Measurements from ENCODE around the gene NRXN3. TPM values are rescaled to one million over a fixed set of nuclear protein-coding genes. Genes with fewer than 3 reads are reported as not detected.

NRXN3 gene
- total RNA-seq, 1 donor, result 2.5 TPM

GRCh38 chr14:79248126-79248525, 1078.0 kb downstream of the NRXN3 start:
- H3K27me3 ChIP-seq (ENCODE audit: insufficient read depth, low read length), result no peaks in the 10 kb centered on the region
- no peak overlapping the region for H2AFZ ChIP-seq (ENCODE audit: low read length)
- H4K20me1 ChIP-seq (ENCODE audit: insufficient read depth, low read length), result no peaks in the 10 kb centered on the region
- no peak overlapping the region for H3K4me2 ChIP-seq (ENCODE audit: insufficient read depth, low read length)
- H3K9me3 ChIP-seq (ENCODE audit: low read depth, low read length), result no peaks in the 10 kb centered on the region
- H3K4me1 ChIP-seq (ENCODE audit: insufficient read depth, low read length), result no peaks in the 10 kb centered on the region
- no peak overlapping the region for H3K27ac ChIP-seq (ENCODE audit: low read depth, low read length)
- no peak for DNase-seq (ENCODE audit: insufficient read length, low spot score, missing footprints)
- no peak for TF ChIP-seq CTCF (IDR thresholded peaks at IDR 0.05; ENCODE audit: extremely low read depth, low read depth, low read length)
- H3K36me3 ChIP-seq (ENCODE audit: insufficient read depth, low read length), result no peaks in the 10 kb centered on the region
- H3K79me2 ChIP-seq (ENCODE audit: insufficient read depth, low read length), result no peaks in the 10 kb centered on the region
- no peak overlapping the region for H3K4me3 ChIP-seq (ENCODE audit: insufficient read depth, low read length)

- H3K4me3 ChIP-seq (ENCODE audit: insufficient read depth, low read length), result no peak overlapping the region
- H4K20me1 ChIP-seq (ENCODE audit: insufficient read depth, low read length), result no peaks in the 10 kb centered on the region
- H2AFZ ChIP-seq (ENCODE audit: low read length), result no peak overlapping the region
- no peaks in the 10 kb centered on the region for H3K27me3 ChIP-seq (ENCODE audit: insufficient read depth, low read length)
- no peak overlapping the region for H3K4me2 ChIP-seq (ENCODE audit: insufficient read depth, low read length)
- H3K36me3 ChIP-seq (ENCODE audit: insufficient read depth, low read length), result no peaks in the 10 kb centered on the region
- no peak overlapping the region for H3K27ac ChIP-seq (ENCODE audit: low read depth, low read length)
- H3K79me2 ChIP-seq (ENCODE audit: insufficient read depth, low read length), result no peaks in the 10 kb centered on the region
- no peaks in the 10 kb centered on the region for H3K4me1 ChIP-seq (ENCODE audit: insufficient read depth, low read length)
- H3K9me3 ChIP-seq (ENCODE audit: low read depth, low read length), result no peaks in the 10 kb centered on the region
- TF ChIP-seq CTCF (IDR thresholded peaks at IDR 0.05; ENCODE audit: extremely low read depth, low read depth, low read length), result no peak
- DNase-seq (ENCODE audit: insufficient read length, low spot score, missing footprints), result no peak
These were observed 1078.6 kb downstream of the NRXN3 start for GRCh38 chr14:79248771-79249170.

- Histone ChIP-seq H3K27me3 (ENCODE audit: insufficient read depth, low read length) (no peaks in the 10 kb centered on the region), H3K4me2 (ENCODE audit: insufficient read depth, low read length) (no peak overlapping the region), H3K4me1 (ENCODE audit: insufficient read depth, low read length) (peaks cover 2% of the 10 kb centered on the region), H3K27ac (ENCODE audit: low read depth, low read length) (no peak overlapping the region), H3K4me3 (ENCODE audit: insufficient read depth, low read length) (no peak overlapping the region), H3K9me3 (ENCODE audit: low read depth, low read length) (no peaks in the 10 kb centered on the region), H3K36me3 (ENCODE audit: insufficient read depth, low read length) (no peaks in the 10 kb centered on the region), H2AFZ (ENCODE audit: low read length) (no peak overlapping the region), H3K79me2 (ENCODE audit: insufficient read depth, low read length) (no peaks in the 10 kb centered on the region), H4K20me1 (ENCODE audit: insufficient read depth, low read length) (no peaks in the 10 kb centered on the region)
- TF ChIP-seq CTCF (IDR thresholded peaks at IDR 0.05; ENCODE audit: extremely low read depth, low read depth, low read length), result no peak
- no peak for DNase-seq (ENCODE audit: insufficient read length, low spot score, missing footprints)
These were observed 1081.1 kb downstream of the NRXN3 start for GRCh38 chr14:79251278-79251677.

GRCh38 chr14:79253576-79253975, 1083.4 kb downstream of the NRXN3 start:
- Histone ChIP-seq H2AFZ (ENCODE audit: low read length) (no peak overlapping the region), H3K4me2 (ENCODE audit: insufficient read depth, low read length) (no peak overlapping the region), H3K79me2 (ENCODE audit: insufficient read depth, low read length) (no peaks in the 10 kb centered on the region), H3K9me3 (ENCODE audit: low read depth, low read length) (no peaks in the 10 kb centered on the region), H3K27me3 (ENCODE audit: insufficient read depth, low read length) (no peaks in the 10 kb centered on the region), H4K20me1 (ENCODE audit: insufficient read depth, low read length) (no peaks in the 10 kb centered on the region), H3K27ac (ENCODE audit: low read depth, low read length) (no peak overlapping the region), H3K4me3 (ENCODE audit: insufficient read depth, low read length) (no peak overlapping the region), H3K36me3 (ENCODE audit: insufficient read depth, low read length) (no peaks in the 10 kb centered on the region), H3K4me1 (ENCODE audit: insufficient read depth, low read length) (peaks cover 2% of the 10 kb centered on the region)
- TF ChIP-seq CTCF (IDR thresholded peaks at IDR 0.05; ENCODE audit: extremely low read depth, low read depth, low read length), result no peak
- DNase-seq (ENCODE audit: insufficient read length, low spot score, missing footprints), result no peak

Measured in osteoblast (primary cell).